ENCODE data around the gene TPPP3. TPM values are rescaled to one million over a fixed set of nuclear protein-coding genes. Genes with fewer than 3 reads are reported as not detected.

Gene TPPP3
- polyA plus RNA-seq, 3 donors: 63.1 to 123 (median 78.6) TPM

- Histone ChIP-seq H3K4me2 (replicated peaks; ENCODE audit: extremely low read depth, low read length, poor library complexity, severe bottlenecking) (no peak overlapping the region), H3K27ac (ENCODE audit: low read depth in 1 of 2, low read length in 2 of 2) (no peak overlapping the region), H3K9me3 (replicated peaks in 1 of 2; ENCODE audit: control insufficient read depth in 1 of 2, insufficient read depth in 1 of 2, low read length in 2 of 2) (peaks cover 0 to 9% of the 10 kb centered on the region in 2 donors), H4K20me1 (ENCODE audit: insufficient read depth, low read length) (peaks cover 18% of the 10 kb centered on the region), H3K36me3 (replicated peaks in 1 of 2; ENCODE audit: control insufficient read depth in 1 of 2, insufficient read depth in 2 of 2, low read length in 2 of 2) (no peaks in the 10 kb centered on the region), H3K4me1 (ENCODE audit: control insufficient read depth in 1 of 2, insufficient read depth in 2 of 2, low read length in 2 of 2) (peaks cover 1% of the 10 kb centered on the region in 2 donors), H2AFZ (ENCODE audit: insufficient read depth, low read depth, low read length, poor library complexity, severe bottlenecking) (no peak overlapping the region), H3K27me3 (ENCODE audit: control insufficient read depth in 2 of 2, insufficient read depth in 2 of 2, low read length in 2 of 2) (peaks cover 14 to 38% of the 10 kb centered on the region in 2 donors), H3K4me3 (replicated peaks in 1 of 3; ENCODE audit: low read depth in 2 of 3, low read length in 3 of 3) (no peak overlapping the region), H3K79me2 (ENCODE audit: insufficient read depth, low read length) (no peaks in the 10 kb centered on the region), H3K9ac (ENCODE audit: insufficient read depth, low read length, poor library complexity, severe bottlenecking) (no peak overlapping the region)
- Mint-ChIP-seq H3K36me3 (peaks cover 4 to 5% of the 10 kb centered on the region in 2 donors), H3K9me3 (peaks cover 0 to 10% (median 1%) of the 10 kb centered on the region in 7 donors), H3K4me1 (peaks cover under 1% of the 10 kb centered on the region), H3K27me3 (ENCODE audit: low read depth in 3 of 3) (peaks cover 34 to 54% (median 39%) of the 10 kb centered on the region in 3 donors), H3K27ac (no peak overlapping the region), H3K4me3 (peak overlapping the region in 1 of 2 donors; percentile 26)
- intact Hi-C loops (cut with micrococcal nuclease): loop anchor here in 1 of 2 donors (5.0 kb wide), 1 partner anchor 42 kb away; no protein-coding TSS in a partner anchor
- 80% methylated on average over 1 of the region's 6 CpGs for WGBS (ENCODE audit: insufficient coverage)
- no peak for DNase-seq
- TF ChIP-seq CTCF (IDR thresholded peaks at IDR 0.05): no peak
Observed at GRCh38 chr16:67425061-67425460, 31.8 kb upstream of the TPPP3 start.

GRCh38 chr16:67424261-67424615 lies 30.9 kb upstream of the TPPP3 start:
- H3K27me3 Mint-ChIP-seq (ENCODE audit: low read depth in 3 of 3): peaks cover 29 to 48% (median 33%) of the 10 kb centered on the region in 3 donors

More at GRCh38 chr16:67424261-67424615, 30.9 kb upstream of the TPPP3 start:
- Mint-ChIP-seq H3K27ac (no peak overlapping the region), H3K9me3 (peaks cover 0 to 8% (median 0%) of the 10 kb centered on the region in 7 donors), H3K36me3 (peaks cover 4% of the 10 kb centered on the region in 2 donors), H3K4me3 (no peak overlapping the region), H3K4me1 (no peaks in the 10 kb centered on the region)
- H3K36me3 ChIP-seq (replicated peaks in 1 of 2; ENCODE audit: control insufficient read depth in 1 of 2, insufficient read depth in 2 of 2, low read length in 2 of 2): no peaks in the 10 kb centered on the region
- H3K4me3 ChIP-seq (replicated peaks in 1 of 3; ENCODE audit: low read depth in 2 of 3, low read length in 3 of 3): no peak overlapping the region
- 94% methylated on average over 3 of the region's 5 CpGs for WGBS (ENCODE audit: insufficient coverage)
- peaks cover 0 to 3% of the 10 kb centered on the region in 2 donors for H3K9me3 ChIP-seq (replicated peaks in 1 of 2; ENCODE audit: control insufficient read depth in 1 of 2, insufficient read depth in 1 of 2, low read length in 2 of 2)
- H3K27ac ChIP-seq (ENCODE audit: low read depth in 1 of 2, low read length in 2 of 2): no peak overlapping the region
- DNase-seq: no peak
- no peaks in the 10 kb centered on the region for H3K79me2 ChIP-seq (ENCODE audit: insufficient read depth, low read length)
- no peak overlapping the region for H2AFZ ChIP-seq (ENCODE audit: insufficient read depth, low read depth, low read length, poor library complexity, severe bottlenecking)
- peaks cover 10% of the 10 kb centered on the region for H4K20me1 ChIP-seq (ENCODE audit: insufficient read depth, low read length)
- H3K4me2 ChIP-seq (replicated peaks; ENCODE audit: extremely low read depth, low read length, poor library complexity, severe bottlenecking): no peak overlapping the region
- H3K9ac ChIP-seq (ENCODE audit: insufficient read depth, low read length, poor library complexity, severe bottlenecking): no peak overlapping the region
- intact Hi-C loops (cut with micrococcal nuclease): no loop called here
- H3K27me3 ChIP-seq (ENCODE audit: control insufficient read depth in 2 of 2, insufficient read depth in 2 of 2, low read length in 2 of 2): peaks cover 6 to 30% of the 10 kb centered on the region in 2 donors
- no peaks in the 10 kb centered on the region for H3K4me1 ChIP-seq (ENCODE audit: control insufficient read depth in 1 of 2, insufficient read depth in 2 of 2, low read length in 2 of 2)
- TF ChIP-seq CTCF (IDR thresholded peaks at IDR 0.05): no peak
